HG03460 (cell line): ENCODE data around the gene STXBP5L.
"Not testable (repeated sequence)": the region's sequence is repeated elsewhere in the genome, so short reads cannot be mapped to it uniquely, and the experiment has no call there.

Experiments
- ATAC-seq: cut with Tn5 transposase; IDR thresholded peaks from one replicate; pipeline ENCODE4 v1.9.1; 2021; ENCODE audit not compliant: unreplicated experiment

STXBP5L gene

GRCh38 chr3:120988994-120989393, 81.0 kb downstream of the STXBP5L start:
- ATAC-seq = no peak

GRCh38 chr3:121018917-121019321, 110.9 kb downstream of the STXBP5L start:
- no peak for ATAC-seq

GRCh38 chr3:121063628-121064027, 155.6 kb downstream of the STXBP5L start:
- no peak for ATAC-seq

- ATAC-seq = no peak
These were observed 156.1 kb downstream of the STXBP5L start for GRCh38 chr3:121064121-121064520.

GRCh38 chr3:121072133-121072532, 164.1 kb downstream of the STXBP5L start:
- no peak for ATAC-seq

- no peak for ATAC-seq
These were observed 165.0 kb downstream of the STXBP5L start for GRCh38 chr3:121073011-121073410.

- no peak for ATAC-seq
These were observed 167.2 kb downstream of the STXBP5L start for GRCh38 chr3:121075191-121075590.

- ATAC-seq = not testable (repeated sequence)
These were observed 170.5 kb downstream of the STXBP5L start for GRCh38 chr3:121078378-121079101.

- no peak for ATAC-seq
These were observed 188.9 kb downstream of the STXBP5L start for GRCh38 chr3:121096953-121097352.

GRCh38 chr3:121111086-121111485, 203.1 kb downstream of the STXBP5L start:
- ATAC-seq = not testable (repeated sequence)

- no peak for ATAC-seq
These were observed 204.1 kb downstream of the STXBP5L start for GRCh38 chr3:121111914-121112612.

GRCh38 chr3:121126033-121126706, 218.2 kb downstream of the STXBP5L start:
- ATAC-seq = no peak

- ATAC-seq = no peak
These were observed 218.7 kb downstream of the STXBP5L start for GRCh38 chr3:121126707-121127035.

GRCh38 chr3:121152573-121152972, 244.6 kb downstream of the STXBP5L start:
- ATAC-seq = no peak

- ATAC-seq = no peak
These were observed 245.8 kb downstream of the STXBP5L start for GRCh38 chr3:121153851-121154250.

GRCh38 chr3:121155028-121155427, 247.0 kb downstream of the STXBP5L start:
- ATAC-seq = no peak

GRCh38 chr3:121165397-121165837, 257.4 kb downstream of the STXBP5L start:
- no peak for ATAC-seq

- no peak for ATAC-seq
These were observed 259.6 kb downstream of the STXBP5L start for GRCh38 chr3:121167374-121168139.

GRCh38 chr3:121175083-121175482, 267.1 kb downstream of the STXBP5L start:
- ATAC-seq = no peak

GRCh38 chr3:121190626-121191025, 282.6 kb downstream of the STXBP5L start:
- not testable (repeated sequence) for ATAC-seq

GRCh38 chr3:121202573-121202972, 294.6 kb downstream of the STXBP5L start:
- no peak for ATAC-seq
